Activated CD4-positive, alpha-beta T cell treated with anti-CD3 and anti-CD28 coated beads, Interleukin-2, amount 50 U/mL, for 4 hours (primary cell): Measurements from ENCODE around the gene ACIN1.

Source experiments
- DNase-seq, 2 experiments: peaks; one replicate each; pipeline ENCODE4 v3.0.0-alpha.2; 2020

Gene ACIN1

GRCh38 chr14:23094666-23095195, at the start of gene ACIN1:
Gene ACIN1 (minus strand): TSS chr14:23095136. CDS start chr14:23095112, 24 bp downstream.
- DNase-seq: peak in 1 of 2 experiments; percentile 60

- no peak for DNase-seq
Observed at GRCh38 chr14:23143911-23144310, 49.0 kb upstream of the ACIN1 start.

- no peak for DNase-seq
Observed at GRCh38 chr14:23142826-23143225, 47.9 kb upstream of the ACIN1 start.

GRCh38 chr14:23141706-23142444, 46.9 kb upstream of the ACIN1 start:
- no peak for DNase-seq

GRCh38 chr14:23140371-23140770, 45.4 kb upstream of the ACIN1 start:
- DNase-seq: no peak

GRCh38 chr14:23139874-23140273, 44.9 kb upstream of the ACIN1 start:
- no peak for DNase-seq

GRCh38 chr14:23137813-23138535, 43.0 kb upstream of the ACIN1 start:
- DNase-seq: no peak

- DNase-seq: no peak
Observed at GRCh38 chr14:23137192-23137812, 42.4 kb upstream of the ACIN1 start.

- DNase-seq: no peak
Observed at GRCh38 chr14:23136566-23137133, 41.7 kb upstream of the ACIN1 start.

- no peak for DNase-seq
Observed at GRCh38 chr14:23132970-23133369, 38.0 kb upstream of the ACIN1 start.

- no peak for DNase-seq
Observed at GRCh38 chr14:23131482-23131881, 36.5 kb upstream of the ACIN1 start.

- no peak for DNase-seq
Observed at GRCh38 chr14:23130871-23131270, 35.9 kb upstream of the ACIN1 start.

- DNase-seq: no peak
Observed at GRCh38 chr14:23129759-23130316, 34.9 kb upstream of the ACIN1 start.

- no peak for DNase-seq
Observed at GRCh38 chr14:23128969-23129758, 34.2 kb upstream of the ACIN1 start.

GRCh38 chr14:23127861-23128260, 32.9 kb upstream of the ACIN1 start:
- DNase-seq: no peak

GRCh38 chr14:23126548-23127278, 31.8 kb upstream of the ACIN1 start:
- no peak for DNase-seq

GRCh38 chr14:23125933-23126524, 31.1 kb upstream of the ACIN1 start:
- no peak for DNase-seq

- DNase-seq: no peak
Observed at GRCh38 chr14:23125011-23125410, 30.1 kb upstream of the ACIN1 start.

- no peak for DNase-seq
Observed at GRCh38 chr14:23124337-23124954, 29.5 kb upstream of the ACIN1 start.

- no peak for DNase-seq
Observed at GRCh38 chr14:23123419-23123818, 28.5 kb upstream of the ACIN1 start.

- no peak for DNase-seq
Observed at GRCh38 chr14:23122086-23122485, 27.1 kb upstream of the ACIN1 start.
